GM10266 (cell line): ENCODE results near the gene CLEC11A.

ENCODE experiments used
- DNase-seq: peaks from one replicate; pipeline ENCODE4 v3.0.0; 2012; ENCODE audit errors: extremely low spot score
- TF ChIP-seq, protein P1 (sequence below): IDR thresholded peaks from 2 replicates; pipeline ENCODE4 v1.5.1; 2012; ENCODE audit warnings: mild to moderate bottlenecking, low read depth; ENCODE audit not compliant: control insufficient read depth, insufficient read depth; ENCODE audit errors: missing control alignments

The CLEC11A gene

DNA sequence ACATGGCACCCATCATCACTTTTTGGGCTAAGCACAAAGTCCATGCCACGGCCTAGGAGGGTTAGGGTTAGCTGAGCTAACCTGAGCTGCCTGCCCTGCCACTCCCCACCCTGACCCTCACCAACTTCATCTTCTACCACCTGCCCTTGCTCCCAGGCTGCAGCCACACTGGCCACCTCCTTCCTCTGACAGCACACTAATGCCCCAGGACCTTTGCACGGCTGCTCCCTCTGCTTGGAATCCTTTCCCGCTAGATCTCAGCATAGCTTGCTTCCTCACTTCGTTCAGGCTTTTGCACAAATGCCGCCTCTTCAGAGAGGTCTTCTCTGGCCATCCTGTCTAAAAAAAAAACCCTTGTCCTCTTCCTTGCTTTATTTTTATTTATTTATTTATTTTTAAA is 16.8 kb upstream of the CLEC11A start:
- no peak for DNase-seq
- TF ChIP-seq, protein P1, sequence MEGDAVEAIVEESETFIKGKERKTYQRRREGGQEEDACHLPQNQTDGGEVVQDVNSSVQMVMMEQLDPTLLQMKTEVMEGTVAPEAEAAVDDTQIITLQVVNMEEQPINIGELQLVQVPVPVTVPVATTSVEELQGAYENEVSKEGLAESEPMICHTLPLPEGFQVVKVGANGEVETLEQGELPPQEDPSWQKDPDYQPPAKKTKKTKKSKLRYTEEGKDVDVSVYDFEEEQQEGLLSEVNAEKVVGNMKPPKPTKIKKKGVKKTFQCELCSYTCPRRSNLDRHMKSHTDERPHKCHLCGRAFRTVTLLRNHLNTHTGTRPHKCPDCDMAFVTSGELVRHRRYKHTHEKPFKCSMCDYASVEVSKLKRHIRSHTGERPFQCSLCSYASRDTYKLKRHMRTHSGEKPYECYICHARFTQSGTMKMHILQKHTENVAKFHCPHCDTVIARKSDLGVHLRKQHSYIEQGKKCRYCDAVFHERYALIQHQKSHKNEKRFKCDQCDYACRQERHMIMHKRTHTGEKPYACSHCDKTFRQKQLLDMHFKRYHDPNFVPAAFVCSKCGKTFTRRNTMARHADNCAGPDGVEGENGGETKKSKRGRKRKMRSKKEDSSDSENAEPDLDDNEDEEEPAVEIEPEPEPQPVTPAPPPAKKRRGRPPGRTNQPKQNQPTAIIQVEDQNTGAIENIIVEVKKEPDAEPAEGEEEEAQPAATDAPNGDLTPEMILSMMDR = no peak

DNA sequence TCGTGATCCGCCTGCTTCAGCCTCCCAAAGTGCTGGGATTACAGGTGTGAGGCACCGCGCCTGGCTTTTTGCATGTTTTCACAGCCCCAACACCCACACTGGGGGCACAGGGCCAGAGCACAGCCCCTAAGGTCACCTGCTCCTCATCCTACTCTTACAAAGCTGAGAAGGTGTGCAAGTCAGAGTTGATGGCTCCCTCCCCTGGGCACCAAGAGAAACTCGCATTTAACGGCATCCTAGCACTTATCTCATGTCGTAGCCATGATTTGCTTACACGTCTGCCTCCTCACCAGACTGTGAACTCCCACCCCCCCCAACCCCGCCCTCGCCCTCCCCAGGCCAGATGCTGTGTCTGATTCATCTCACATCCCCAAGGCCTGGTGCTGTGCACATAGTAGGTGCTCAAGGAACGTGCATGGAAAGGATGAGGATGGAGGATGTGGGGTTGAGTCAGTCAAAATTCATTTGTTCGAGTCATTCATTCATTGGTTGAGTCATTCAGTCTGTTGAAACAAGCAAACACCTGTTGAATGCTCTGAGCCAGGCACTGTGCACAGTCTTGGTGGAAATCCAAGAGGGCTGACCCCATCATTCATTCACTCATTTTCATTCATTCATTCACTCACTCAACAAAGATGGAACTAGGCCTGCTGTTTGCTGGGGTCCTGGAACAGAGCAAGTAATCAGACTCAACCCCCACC is 14.8 kb upstream of the CLEC11A start:
- DNase-seq = no peak
- TF ChIP-seq, protein P1 = no peak

DNA sequence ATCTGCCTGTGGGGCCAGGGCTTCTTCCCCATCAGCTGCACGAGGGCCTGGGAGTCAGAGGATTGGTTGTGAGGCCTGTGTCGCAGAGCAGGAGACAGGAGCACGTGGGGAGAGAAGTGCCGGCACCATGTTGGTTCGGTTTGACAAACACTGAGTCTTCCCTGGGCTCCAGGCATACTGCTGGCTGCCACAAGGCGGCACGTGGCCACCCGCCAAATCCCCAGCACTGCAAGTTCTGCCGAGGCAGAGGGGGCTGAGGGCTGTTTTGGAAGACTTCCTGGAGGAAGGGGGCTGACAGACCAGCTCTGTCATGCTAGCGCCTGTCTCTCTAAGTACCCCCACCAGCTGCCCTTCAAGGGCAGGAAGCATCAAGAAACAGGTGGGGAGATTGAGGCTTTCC is 13.1 kb upstream of the CLEC11A start:
- TF ChIP-seq, protein P1 = no peak
- no peak for DNase-seq

DNA sequence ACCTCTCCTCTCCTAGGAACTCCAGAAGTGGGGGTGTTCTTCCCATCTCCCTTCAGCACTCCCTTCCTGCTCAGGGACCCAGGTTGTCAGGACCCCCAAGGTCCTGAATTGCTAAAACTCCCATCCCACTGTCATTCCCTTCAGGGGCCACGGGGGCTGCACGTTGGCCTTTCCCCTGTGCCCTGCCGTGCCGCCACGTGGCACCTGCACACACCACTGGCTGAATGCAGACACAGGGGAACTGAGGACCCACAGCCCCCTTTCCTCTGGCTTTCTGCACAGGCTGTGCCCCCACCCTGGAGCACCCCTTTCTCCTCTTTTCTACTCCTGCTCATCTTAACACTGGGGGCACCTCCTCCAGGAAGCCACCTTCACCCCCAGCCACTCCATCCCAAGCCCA is 12.6 kb upstream of the CLEC11A start:
- TF ChIP-seq, protein P1 = no peak
- no peak for DNase-seq

DNA sequence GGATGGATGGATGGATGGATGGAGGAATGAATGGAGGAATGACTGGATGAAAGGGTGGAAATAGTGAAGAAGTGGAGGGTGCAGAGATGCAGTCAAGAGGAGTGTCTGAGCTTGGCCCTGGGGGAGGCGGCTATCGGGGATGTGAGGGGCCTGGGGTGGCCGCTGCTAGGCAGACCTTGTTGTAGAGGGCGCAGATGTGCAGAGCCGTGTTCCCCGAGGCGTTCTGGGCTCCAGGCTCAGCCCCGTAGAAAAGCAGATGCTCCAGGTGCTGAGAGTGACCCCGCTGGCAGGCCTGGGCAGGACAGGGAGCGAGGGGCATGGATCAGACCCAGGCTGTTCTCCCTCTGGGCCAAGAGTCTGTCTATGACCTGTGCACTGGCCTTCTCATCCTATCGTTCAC is 12.0 kb upstream of the CLEC11A start:
- TF ChIP-seq, protein P1 = no peak
- no peak for DNase-seq

DNA sequence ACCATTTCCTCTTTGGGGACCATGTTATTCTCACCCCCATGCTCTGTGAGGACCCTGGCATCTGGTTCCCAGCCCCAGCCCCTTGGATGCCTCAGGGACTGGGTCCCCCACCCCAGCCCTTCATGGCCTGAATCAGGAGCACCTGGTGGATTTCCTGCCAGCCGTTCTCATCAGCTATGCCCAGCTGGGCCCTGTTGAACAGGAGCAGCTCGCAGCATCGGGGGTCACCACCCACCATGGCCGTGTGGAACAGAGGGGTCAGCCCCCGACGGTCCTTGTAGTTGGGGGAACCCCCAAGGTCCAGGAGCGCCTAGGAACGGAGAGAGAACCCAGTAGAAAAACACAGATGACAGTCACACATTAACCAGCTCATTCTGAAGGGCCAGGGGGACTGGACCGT is 11.4 kb upstream of the CLEC11A start:
- no peak for DNase-seq
- TF ChIP-seq, protein P1 = no peak

DNA sequence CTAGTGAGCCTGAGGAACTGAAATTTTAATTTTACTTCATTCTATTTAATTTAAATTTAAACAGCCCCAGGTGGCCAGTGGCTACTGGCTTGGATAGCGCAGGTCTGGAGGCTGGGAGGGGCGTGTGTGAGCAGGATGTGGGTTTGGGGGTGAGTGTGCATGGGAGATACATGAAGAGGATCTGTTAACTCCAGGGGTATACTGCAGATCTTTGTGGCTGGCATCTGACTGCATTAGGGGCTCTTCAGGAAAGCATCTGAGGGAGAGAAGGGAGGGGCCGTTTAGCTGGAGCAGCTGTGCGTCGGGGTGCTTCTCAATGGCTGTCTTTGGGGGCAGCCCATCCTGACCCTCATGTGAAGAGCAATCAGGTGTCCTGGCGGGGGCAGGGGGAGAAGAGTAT is 10.3 kb upstream of the CLEC11A start:
- TF ChIP-seq, protein P1 = no peak
- no peak for DNase-seq
